ENCODE results near the gene GTF2H1. TPM values are rescaled to one million over a fixed set of nuclear protein-coding genes. Genes with fewer than 3 reads are reported as not detected.

The GTF2H1 gene
- 60.9 and 83.4 TPM in 2 replicates for total RNA-seq (2022)
- percentile 89 among the genes with signal in this experiment for Bru-seq, nascent RNA
- BruChase-seq, experiment 1, labeled RNA remaining after a 6-hour chase, result percentile 85 among the genes with signal in this experiment
- BruChase-seq, experiment 2, labeled RNA remaining after a 2-hour chase, result percentile 86 among the genes with signal in this experiment
- long read RNA-seq, transcript GTF2H1-201 (15 exons, 2,982 nt), result major isoform, 104 of 136 reads
- long read RNA-seq, partial matches to known transcripts, result 10 of 136 reads
- long read RNA-seq, other reads (novel, unspliced or antisense), result 18 of 136 reads

DNA sequence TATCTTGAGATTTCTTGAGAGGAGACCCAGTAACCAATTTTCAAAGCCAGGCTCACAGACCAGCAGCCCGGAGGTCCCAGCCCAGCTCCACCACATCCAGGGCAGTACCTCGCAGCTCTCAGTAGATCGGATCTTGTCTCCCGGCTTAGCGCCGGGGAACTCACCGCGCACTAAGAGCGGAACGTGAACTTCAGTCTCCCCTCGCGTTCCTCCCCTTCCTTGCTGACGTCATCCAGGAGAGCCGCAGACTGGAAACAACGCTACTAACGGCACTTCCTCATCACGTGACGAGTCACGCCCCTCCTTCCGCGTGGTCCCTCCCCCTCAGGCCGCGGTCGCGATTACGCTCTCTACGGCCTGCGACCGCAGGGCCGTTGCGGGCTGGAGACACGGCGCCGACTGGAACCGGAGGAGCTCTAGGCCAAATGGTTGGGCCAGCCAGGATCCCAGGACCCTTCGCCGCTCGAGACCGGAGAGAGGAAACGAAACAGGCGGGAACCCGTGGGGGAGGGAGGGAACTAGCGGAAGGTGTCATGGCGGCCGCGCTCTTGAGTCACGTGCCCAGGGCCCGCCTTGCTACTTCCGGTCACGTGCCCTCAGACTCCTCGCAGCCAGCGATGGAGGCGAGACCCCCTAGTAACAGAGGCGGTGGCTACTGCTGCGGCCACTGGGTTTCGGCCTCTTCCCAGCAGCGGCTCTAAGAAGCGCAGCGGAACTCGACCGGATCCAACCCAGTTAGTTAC, at the start of gene GTF2H1, which contains the start of gene HPS5:
Gene GTF2H1, plus strand, starts transcription at position 599 of the 743 bp plus-strand sequence. CDS start 10,508 bp downstream, outside the sequence.
Gene HPS5, minus strand, starts transcription at position 172 of the 743 bp plus-strand sequence. CDS start 4,282 bp downstream, outside the sequence.
- intact Hi-C loops (cut with micrococcal nuclease), result loop anchor here (2.0 to 10.0 kb wide), 3 partner anchors 73 to 203 kb away; partner anchors contain the start of genes LDHA and TSG101
- Mint-ChIP-seq H3K9me3 (ENCODE audit: unreplicated experiment) (no peaks in the 10 kb centered on the region), H3K4me1 (ENCODE audit: insufficient read depth, unreplicated experiment) (peaks cover 57% of the 10 kb centered on the region), H3K4me3 (ENCODE audit: unreplicated experiment) (peak within 1 kb of the TSS; percentile 92), H3K27ac (ENCODE audit: low read depth, unreplicated experiment) (peak within 1 kb of the TSS; percentile 100), H3K36me3 (ENCODE audit: insufficient read depth, unreplicated experiment) (peaks cover 45% of the 10 kb centered on the region), H3K27me3 (ENCODE audit: insufficient read depth, unreplicated experiment) (no peaks in the 10 kb centered on the region)
- ChIA-PET POLR2A (interaction anchor here (0.6 to 4.8 kb wide), 29 partner anchors 9 to 336 kb away, joined by 3 to 239 read pairs (median 4); partner anchors contain the start of genes LDHA, SAA1 and TSG101), CTCF (interaction anchor here (1.1 to 2.6 kb wide), 4 partner anchors 9 to 78 kb away, joined by 3 to 12 read pairs (median 4); no protein-coding TSS in a partner anchor)
- BruUV-seq (replicated peaks), result no TSS peak
- TF ChIP-seq, protein P1, sequence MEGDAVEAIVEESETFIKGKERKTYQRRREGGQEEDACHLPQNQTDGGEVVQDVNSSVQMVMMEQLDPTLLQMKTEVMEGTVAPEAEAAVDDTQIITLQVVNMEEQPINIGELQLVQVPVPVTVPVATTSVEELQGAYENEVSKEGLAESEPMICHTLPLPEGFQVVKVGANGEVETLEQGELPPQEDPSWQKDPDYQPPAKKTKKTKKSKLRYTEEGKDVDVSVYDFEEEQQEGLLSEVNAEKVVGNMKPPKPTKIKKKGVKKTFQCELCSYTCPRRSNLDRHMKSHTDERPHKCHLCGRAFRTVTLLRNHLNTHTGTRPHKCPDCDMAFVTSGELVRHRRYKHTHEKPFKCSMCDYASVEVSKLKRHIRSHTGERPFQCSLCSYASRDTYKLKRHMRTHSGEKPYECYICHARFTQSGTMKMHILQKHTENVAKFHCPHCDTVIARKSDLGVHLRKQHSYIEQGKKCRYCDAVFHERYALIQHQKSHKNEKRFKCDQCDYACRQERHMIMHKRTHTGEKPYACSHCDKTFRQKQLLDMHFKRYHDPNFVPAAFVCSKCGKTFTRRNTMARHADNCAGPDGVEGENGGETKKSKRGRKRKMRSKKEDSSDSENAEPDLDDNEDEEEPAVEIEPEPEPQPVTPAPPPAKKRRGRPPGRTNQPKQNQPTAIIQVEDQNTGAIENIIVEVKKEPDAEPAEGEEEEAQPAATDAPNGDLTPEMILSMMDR (IDR thresholded peaks at IDR 0.05; ENCODE audit: unreplicated experiment), result no peak
- peak; percentile 99 for DNase-seq (ENCODE audit: unreplicated experiment)

DNA sequence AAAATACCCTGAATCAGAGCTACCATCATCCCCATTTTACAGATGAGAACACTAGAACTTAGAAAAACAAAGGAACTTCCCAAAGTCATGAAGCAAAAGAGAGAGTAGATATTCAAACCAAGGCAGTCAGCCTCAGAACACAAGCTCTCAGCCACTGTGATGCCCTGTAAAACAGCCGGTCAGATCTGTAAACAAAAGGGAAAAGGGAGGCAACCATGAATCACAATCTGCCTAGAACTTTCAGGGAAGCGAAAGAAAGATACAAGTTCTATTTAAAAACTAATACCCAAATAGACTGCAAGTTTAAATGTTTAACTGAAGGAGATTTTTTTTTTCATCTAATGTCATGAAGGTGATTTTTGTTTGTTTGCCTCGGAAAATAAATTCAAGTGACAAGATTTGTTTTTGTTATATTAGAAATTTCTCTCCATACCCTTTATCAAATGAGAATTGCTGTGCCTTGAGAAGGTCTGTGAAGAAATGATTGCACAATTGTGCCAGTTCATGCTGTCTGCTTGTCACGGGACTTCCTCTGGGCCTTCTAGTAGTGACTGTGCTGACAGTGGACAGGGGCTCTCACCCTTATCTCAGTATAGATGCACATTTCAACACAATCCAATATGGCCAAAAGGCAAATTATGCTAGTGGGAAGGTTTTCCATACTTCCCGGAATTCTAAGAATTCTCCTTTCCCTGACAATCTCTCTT, 44.6 kb upstream of the GTF2H1 start:
- no peak overlapping the region for H3K27ac Mint-ChIP-seq (ENCODE audit: low read depth, unreplicated experiment)
- BruUV-seq (replicated peaks), result no TSS peak
- intact Hi-C loops (cut with micrococcal nuclease), result no loop called here
- DNase-seq (ENCODE audit: unreplicated experiment), result peak; percentile 17
- no peak overlapping the region for H3K4me3 Mint-ChIP-seq (ENCODE audit: unreplicated experiment)
- H3K9me3 Mint-ChIP-seq (ENCODE audit: unreplicated experiment), result no peaks in the 10 kb centered on the region
- CTCF ChIA-PET, result no interaction called here
- no peaks in the 10 kb centered on the region for H3K4me1 Mint-ChIP-seq (ENCODE audit: insufficient read depth, unreplicated experiment)
- POLR2A ChIA-PET, result interaction anchor here (0.7 to 1.8 kb wide), 4 partner anchors 11 to 43 kb away, joined by 3 to 7 read pairs (median 4); no protein-coding TSS in a partner anchor
- no peaks in the 10 kb centered on the region for H3K27me3 Mint-ChIP-seq (ENCODE audit: insufficient read depth, unreplicated experiment)
- peaks cover 65% of the 10 kb centered on the region for H3K36me3 Mint-ChIP-seq (ENCODE audit: insufficient read depth, unreplicated experiment)
- TF ChIP-seq, protein P1 (IDR thresholded peaks at IDR 0.05; ENCODE audit: unreplicated experiment), result no peak

DNA sequence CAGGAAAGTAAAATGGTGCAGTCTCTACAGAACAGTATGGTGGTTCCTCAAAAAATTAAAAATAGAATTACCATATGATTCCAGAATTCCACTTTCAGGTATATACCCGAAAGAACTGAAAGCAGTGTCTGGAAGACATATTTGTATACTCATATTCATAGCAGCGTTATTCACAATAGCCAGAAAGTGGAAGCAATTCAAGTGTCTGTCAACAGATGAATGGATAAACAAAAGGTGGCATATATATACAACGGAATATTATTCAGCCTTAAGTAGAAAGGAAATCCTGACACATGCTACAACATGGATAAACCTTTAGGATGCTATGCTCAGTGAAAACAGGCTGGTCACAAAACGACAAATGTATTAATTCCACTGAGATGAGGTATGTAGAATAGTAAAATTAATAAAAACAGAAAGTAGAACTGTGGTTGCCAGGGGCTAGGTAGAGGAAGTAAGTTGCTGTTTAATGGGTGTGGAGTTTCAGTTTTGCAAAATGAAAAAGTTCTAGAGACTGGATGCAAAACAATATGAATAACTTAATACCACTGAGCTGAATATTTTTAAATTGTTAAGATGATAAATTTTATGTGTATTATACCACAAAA, 41.8 kb upstream of the GTF2H1 start:
- ChIA-PET POLR2A (interaction anchor here (0.7 kb wide), 2 partner anchors 9 to 135 kb away, joined by 3 to 4 read pairs; no protein-coding TSS in a partner anchor), CTCF (interaction anchor here (0.6 to 1.0 kb wide), 4 partner anchors 11 to 64 kb away, joined by 3 to 5 read pairs (median 3); no protein-coding TSS in a partner anchor)
- H3K4me3 Mint-ChIP-seq (ENCODE audit: unreplicated experiment), result no peak overlapping the region
- no peaks in the 10 kb centered on the region for H3K27me3 Mint-ChIP-seq (ENCODE audit: insufficient read depth, unreplicated experiment)
- DNase-seq (ENCODE audit: unreplicated experiment), result no peak
- peaks cover 86% of the 10 kb centered on the region for H3K36me3 Mint-ChIP-seq (ENCODE audit: insufficient read depth, unreplicated experiment)
- TF ChIP-seq, protein P1 (IDR thresholded peaks at IDR 0.05; ENCODE audit: unreplicated experiment), result no peak
- BruUV-seq (replicated peaks), result no TSS peak
- no peaks in the 10 kb centered on the region for H3K9me3 Mint-ChIP-seq (ENCODE audit: unreplicated experiment)
- no peak overlapping the region for H3K27ac Mint-ChIP-seq (ENCODE audit: low read depth, unreplicated experiment)
- H3K4me1 Mint-ChIP-seq (ENCODE audit: insufficient read depth, unreplicated experiment), result no peaks in the 10 kb centered on the region
- intact Hi-C loops (cut with micrococcal nuclease), result no loop called here
